Inferior parietal cortex (tissue), 1 donor: ENCODE data around the gene FNDC3B.

Source experiments
- DNase-seq: peaks from one replicate; pipeline ENCODE4 v3.0.0-alpha.2; 2016; ENCODE audit errors: extremely low spot score

Gene FNDC3B

DNA sequence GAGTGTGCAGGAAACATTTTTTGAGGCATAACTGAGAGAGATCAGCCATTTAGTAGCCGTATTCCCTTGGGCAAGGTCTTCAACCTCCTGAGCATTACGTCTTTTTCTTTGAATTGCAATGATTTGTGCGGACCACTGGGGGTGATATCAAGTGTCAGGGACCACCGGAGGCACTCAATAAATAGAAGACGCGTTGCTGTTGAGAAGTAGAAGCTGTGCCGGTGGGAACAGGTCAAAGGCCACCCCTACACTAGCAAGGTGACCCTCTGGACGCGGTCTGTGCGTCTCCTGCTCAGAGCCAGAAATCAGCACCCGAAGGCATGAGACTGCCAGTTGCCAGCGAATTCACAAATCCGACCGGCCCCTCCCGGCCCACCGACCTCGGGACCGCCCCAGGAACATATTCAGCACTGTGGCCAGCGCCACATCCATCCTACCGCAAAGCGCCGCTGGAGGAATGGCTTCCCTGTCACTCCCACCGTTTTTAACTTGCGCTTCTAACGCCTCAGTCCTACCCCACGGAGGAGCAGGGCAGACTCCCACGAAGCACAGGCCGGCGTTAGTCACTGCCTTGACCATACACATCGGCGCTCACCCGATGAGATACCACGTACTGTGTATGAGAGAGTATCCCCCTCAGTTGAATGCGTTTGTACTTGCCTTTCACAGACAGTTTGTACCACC is 410.2 kb downstream of the FNDC3B start:
- no peak for DNase-seq
